Upper lobe of left lung (tissue), 6 donors: ENCODE data around the gene ZDHHC9. TPM values are rescaled to one million over a fixed set of nuclear protein-coding genes. Genes with fewer than 3 reads are reported as not detected.
"Not testable (repeated sequence)": the region's sequence is repeated elsewhere in the genome, so short reads cannot be mapped to it uniquely, and the experiment has no call there.

Source experiments
- ATAC-seq, 2 donors: fragments of 200-7000 bp; cut with Tn5 transposase; one replicate each; pipeline ENCODE4 v1.9.1; 2022; ENCODE audit warnings: mild to moderate bottlenecking in 2 of 2, moderate library complexity in 2 of 2; ENCODE audit not compliant: low FRiP score in 2 of 2
- DNase-seq, 2 donors: peaks; one replicate each; pipeline ENCODE4 v3.0.0-alpha.2; 2019 to 2020
- H3K27ac ChIP-seq, 4 donors: fragments of 200-600 bp; sonication (generic); one replicate each; pipeline ENCODE4 v1.5.1; 2016 to 2019
- H3K27me3 ChIP-seq, 4 donors: fragments of 200-600 bp; sonication (generic); one replicate each; pipeline ENCODE4 v1.5.1; 2017 to 2019
- H3K36me3 ChIP-seq, 4 donors: fragments of 200-600 bp; sonication (generic); one replicate each; pipeline ENCODE4 v1.5.1; 2016 to 2019
- H3K4me1 ChIP-seq, 4 donors: fragments of 200-600 bp; sonication (generic); one replicate each; pipeline ENCODE4 v1.5.1; 2018 to 2019
- H3K4me3 ChIP-seq, 4 donors: fragments of 200-600 bp; sonication (generic); one replicate each; pipeline ENCODE4 v1.5.1; 2017 to 2019; ENCODE audit warnings: mild to moderate bottlenecking in 2 of 4, moderate library complexity in 1 of 4
- H3K9me3 ChIP-seq, 4 donors: fragments of 200-600 bp; sonication (generic); one replicate each; pipeline ENCODE4 v1.5.1; 2018 to 2019
- CTCF ChIP-seq, 6 experiments: fragments of 450-650 bp in 4 of 6; fragments of 200-600 bp in 2 of 6; sonication (generic) in 2 of 6; IDR thresholded peaks; one replicate each; pipeline ENCODE4 v1.5.1; 2016 to 2019; ENCODE audit warnings: antibody characterized with exemption in 6 of 6
- EP300 ChIP-seq, 4 donors: sonication (generic); formaldehyde crosslinking; IDR thresholded peaks; one replicate each; pipeline ENCODE4 v1.5.1; 2017; ENCODE audit warnings: antibody characterized with exemption in 4 of 4, control low read depth in 2 of 4
- POLR2A ChIP-seq, 4 donors: fragments of 450-650 bp; IDR thresholded peaks; one replicate each; pipeline ENCODE4 v1.5.1; 2016 to 2017; ENCODE audit warnings: antibody characterized with exemption in 4 of 4, mild to moderate bottlenecking in 2 of 4
- POLR2AphosphoS5 ChIP-seq, 2 donors: sonication (generic); formaldehyde crosslinking; IDR thresholded peaks; one replicate each; pipeline ENCODE4 v1.5.1; 2017; ENCODE audit warnings: antibody characterized with exemption in 2 of 2
- WGBS, 2 donors: methylation state at CpG; one replicate each; pipeline ENCODE4 v1.1.5; 2017 to 2018; 5-methylcytosine and 5-hydroxymethylcytosine counted together
- total RNA-seq, 6 donors: library from RNA; depleted of rRNA in 4 of 6; stranded (reverse); fragments of >200 nt in 4 of 6; gene quantifications; one replicate each; pipeline versions ENCODE4 v1.1.0 to v1.2.1, GENCODE V29; 2016 to 2021
- donor health status: DM: no; HTN: no; CAD: no; lungs with moderate emphysema.
- donor health status: DM: no; HTN: yes; CAD: no; lungs with severe emphysema.

Gene ZDHHC9
- total RNA-seq, 6 donors from 2014 or later, result 16.8 to 67.8 (median 41.7) TPM

- Histone ChIP-seq H3K27ac (no peak overlapping the region), H3K4me1 (no peaks in the 10 kb centered on the region), H3K9me3 (no peaks in the 10 kb centered on the region), H3K36me3 (no peaks in the 10 kb centered on the region), H3K4me3 (no peak overlapping the region), H3K27me3 (no peaks in the 10 kb centered on the region)
- WGBS, 2 donors, result 60 to 78% methylated on average over 1 to 2 of the region's 2 CpGs
- TF ChIP-seq POLR2A (IDR thresholded peaks at IDR 0.05), result no peak
- DNase-seq (no peak), ATAC-seq (no peak)
Measured at GRCh38 chrX:129872524-129872923, 28.8 kb upstream of the ZDHHC9 start.

- not testable (repeated sequence) for DNase-seq, H3K9me3 ChIP-seq, H3K4me1 ChIP-seq, H3K27ac ChIP-seq, ATAC-seq, H3K4me3 ChIP-seq, H3K27me3 ChIP-seq, H3K36me3 ChIP-seq
- WGBS, 2 donors, result 55 to 66% methylated on average over 3 of the region's 3 CpGs
Measured at GRCh38 chrX:129866321-129866720, 22.6 kb upstream of the ZDHHC9 start.

GRCh38 chrX:129859134-129859533, 15.4 kb upstream of the ZDHHC9 start:
- not testable (repeated sequence) for ATAC-seq, H3K36me3 ChIP-seq, H3K27ac ChIP-seq, H3K4me1 ChIP-seq, H3K4me3 ChIP-seq, H3K27me3 ChIP-seq, H3K9me3 ChIP-seq, DNase-seq
- 33 to 56% methylated on average over 5 of the region's 6 CpGs for WGBS, 2 donors

- not testable (repeated sequence) for H3K9me3 ChIP-seq, H3K27me3 ChIP-seq, H3K27ac ChIP-seq, H3K36me3 ChIP-seq, DNase-seq, ATAC-seq, H3K4me3 ChIP-seq, H3K4me1 ChIP-seq
- 59 to 90% methylated on average over 2 of the region's 4 CpGs for WGBS, 2 donors
Measured at GRCh38 chrX:129851825-129852224, 8.1 kb upstream of the ZDHHC9 start.

GRCh38 chrX:129846716-129847115, 3.0 kb upstream of the ZDHHC9 start:
- no peak overlapping the region for H3K27ac ChIP-seq
- H3K4me3 ChIP-seq, result no peak overlapping the region
- H3K9me3 ChIP-seq, result no peaks in the 10 kb centered on the region
- H3K4me1 ChIP-seq, result peaks cover 0 to 4% (median 0%) of the 10 kb centered on the region in 4 donors
- H3K36me3 ChIP-seq, result no peaks in the 10 kb centered on the region
- ATAC-seq (no peak), DNase-seq (no peak)
- 73 to 83% methylated on average over 2 of the region's 2 CpGs for WGBS, 2 donors
- no peak for TF ChIP-seq CTCF (IDR thresholded peaks at IDR 0.05)
- TF ChIP-seq POLR2AphosphoS5 (IDR thresholded peaks at IDR 0.05), result no peak
- TF ChIP-seq EP300 (IDR thresholded peaks at IDR 0.05), result no peak
- no peak for TF ChIP-seq POLR2A (IDR thresholded peaks at IDR 0.05)
- H3K27me3 ChIP-seq, result no peaks in the 10 kb centered on the region

- peaks cover 0 to 4% (median 0%) of the 10 kb centered on the region in 4 donors for H3K4me1 ChIP-seq
- no peak overlapping the region for H3K27ac ChIP-seq
- 55 to 69% methylated on average over 3 to 4 of the region's 4 CpGs for WGBS, 2 donors
- no peak overlapping the region for H3K4me3 ChIP-seq
- H3K9me3 ChIP-seq, result no peaks in the 10 kb centered on the region
- no peaks in the 10 kb centered on the region for H3K27me3 ChIP-seq
- ATAC-seq, result peak in 1 of 2 donors; percentile 39
- TF ChIP-seq POLR2A (IDR thresholded peaks at IDR 0.05) (no peak), POLR2AphosphoS5 (IDR thresholded peaks at IDR 0.05) (no peak), EP300 (IDR thresholded peaks at IDR 0.05) (no peak), CTCF (IDR thresholded peaks at IDR 0.05) (no peak)
- DNase-seq, result peak in 1 of 2 donors; percentile 28
- H3K36me3 ChIP-seq, result no peaks in the 10 kb centered on the region
Measured at GRCh38 chrX:129845616-129846190, 2.0 kb upstream of the ZDHHC9 start.

GRCh38 chrX:129843209-129843458, 552 bp downstream of the ZDHHC9 start:
- Histone ChIP-seq H3K36me3 (no peaks in the 10 kb centered on the region), H3K27me3 (no peaks in the 10 kb centered on the region), H3K9me3 (no peaks in the 10 kb centered on the region), H3K4me1 (peaks cover 0 to 4% (median 2%) of the 10 kb centered on the region in 4 donors), H3K27ac (peak overlapping the region; percentile 85 to 88 (median 86)), H3K4me3 (peak overlapping the region; percentile 61 to 91 (median 74))
- TF ChIP-seq EP300 (IDR thresholded peaks at IDR 0.05) (no peak), POLR2A (IDR thresholded peaks at IDR 0.05) (no peak), POLR2AphosphoS5 (IDR thresholded peaks at IDR 0.05) (no peak), CTCF (IDR thresholded peaks at IDR 0.05) (no peak)
- ATAC-seq (no peak), DNase-seq (no peak)
- WGBS, 2 donors, result 0 to 34% methylated on average over 7 to 23 of the region's 23 CpGs
